IPS-15b (cell line): ENCODE measurements around the gene FRMD4A.

Experiments used
- H3K27me3 ChIP-seq: one replicate; pipeline ENCODE4 v1.6.1; 2013; ENCODE audit warnings: low read length; ENCODE audit not compliant: control insufficient read depth, insufficient read depth
- H3K36me3 ChIP-seq: one replicate; pipeline ENCODE4 v1.6.1; 2013; ENCODE audit warnings: low read length; ENCODE audit not compliant: control insufficient read depth, insufficient read depth
- H3K4me1 ChIP-seq: one replicate; pipeline ENCODE4 v1.6.1; 2013; ENCODE audit warnings: mild to moderate bottlenecking, low read length; ENCODE audit not compliant: control insufficient read depth, insufficient read depth
- H3K4me3 ChIP-seq: one replicate; pipeline ENCODE4 v1.5.1; 2013; ENCODE audit warnings: low read depth, low read length
- H3K9ac ChIP-seq: one replicate; pipeline ENCODE4 v1.6.1; 2013; ENCODE audit warnings: low read depth, mild to moderate bottlenecking, low read length
- H3K9me3 ChIP-seq: one replicate; pipeline ENCODE4 v1.6.1; 2013; ENCODE audit warnings: mild to moderate bottlenecking, low read length; ENCODE audit not compliant: control insufficient read depth, insufficient read depth

The FRMD4A gene

GRCh38 chr10:13701157-13701919 lies 629.4 kb downstream of the FRMD4A start:
- H3K4me3 ChIP-seq: no peak overlapping the region
- H3K27me3 ChIP-seq: peaks cover 2% of the 10 kb centered on the region
- H3K4me1 ChIP-seq: peaks cover 8% of the 10 kb centered on the region
- no peaks in the 10 kb centered on the region for H3K9me3 ChIP-seq
- no peak overlapping the region for H3K9ac ChIP-seq
- H3K36me3 ChIP-seq: no peaks in the 10 kb centered on the region

- Histone ChIP-seq H3K27me3 (peaks cover 2% of the 10 kb centered on the region), H3K36me3 (peaks cover 2% of the 10 kb centered on the region), H3K9ac (no peak overlapping the region), H3K4me1 (peaks cover 6% of the 10 kb centered on the region), H3K9me3 (no peaks in the 10 kb centered on the region), H3K4me3 (no peak overlapping the region)
Observed at GRCh38 chr10:13700473-13701144, 630.1 kb downstream of the FRMD4A start.

GRCh38 chr10:13699216-13699615 lies 631.5 kb downstream of the FRMD4A start:
- no peak overlapping the region for H3K9ac ChIP-seq
- H3K4me1 ChIP-seq: peaks cover 6% of the 10 kb centered on the region
- H3K36me3 ChIP-seq: peaks cover 4% of the 10 kb centered on the region
- no peaks in the 10 kb centered on the region for H3K9me3 ChIP-seq
- H3K27me3 ChIP-seq: peaks cover 2% of the 10 kb centered on the region
- H3K4me3 ChIP-seq: no peak overlapping the region

GRCh38 chr10:13698217-13698616 lies 632.5 kb downstream of the FRMD4A start:
- Histone ChIP-seq H3K27me3 (peaks cover 2% of the 10 kb centered on the region), H3K4me3 (no peak overlapping the region), H3K9me3 (no peaks in the 10 kb centered on the region), H3K9ac (no peak overlapping the region), H3K36me3 (peaks cover 10% of the 10 kb centered on the region), H3K4me1 (peaks cover 6% of the 10 kb centered on the region)

- Histone ChIP-seq H3K4me3 (no peak overlapping the region), H3K36me3 (peaks cover 10% of the 10 kb centered on the region), H3K9ac (no peak overlapping the region), H3K27me3 (no peaks in the 10 kb centered on the region), H3K9me3 (no peaks in the 10 kb centered on the region), H3K4me1 (peaks cover 5% of the 10 kb centered on the region)
Observed at GRCh38 chr10:13696071-13696470, 634.7 kb downstream of the FRMD4A start.

GRCh38 chr10:13695588-13695987 lies 635.1 kb downstream of the FRMD4A start:
- no peak overlapping the region for H3K9ac ChIP-seq
- H3K9me3 ChIP-seq: no peaks in the 10 kb centered on the region
- no peaks in the 10 kb centered on the region for H3K27me3 ChIP-seq
- peaks cover 5% of the 10 kb centered on the region for H3K4me1 ChIP-seq
- H3K4me3 ChIP-seq: no peak overlapping the region
- H3K36me3 ChIP-seq: peaks cover 10% of the 10 kb centered on the region

- no peak overlapping the region for H3K4me3 ChIP-seq
- no peaks in the 10 kb centered on the region for H3K9me3 ChIP-seq
- no peak overlapping the region for H3K9ac ChIP-seq
- peaks cover 11% of the 10 kb centered on the region for H3K4me1 ChIP-seq
- H3K27me3 ChIP-seq: no peaks in the 10 kb centered on the region
- H3K36me3 ChIP-seq: peaks cover 10% of the 10 kb centered on the region
Observed at GRCh38 chr10:13693783-13694700, 636.7 kb downstream of the FRMD4A start.

GRCh38 chr10:13690281-13690825 lies 640.4 kb downstream of the FRMD4A start:
- Histone ChIP-seq H3K36me3 (peaks cover 6% of the 10 kb centered on the region), H3K9me3 (no peaks in the 10 kb centered on the region), H3K9ac (no peak overlapping the region), H3K4me3 (no peak overlapping the region), H3K4me1 (peaks cover 11% of the 10 kb centered on the region), H3K27me3 (no peaks in the 10 kb centered on the region)

- H3K36me3 ChIP-seq: no peaks in the 10 kb centered on the region
- H3K9ac ChIP-seq: no peak overlapping the region
- no peaks in the 10 kb centered on the region for H3K27me3 ChIP-seq
- no peak overlapping the region for H3K4me3 ChIP-seq
- H3K4me1 ChIP-seq: peaks cover 6% of the 10 kb centered on the region
- H3K9me3 ChIP-seq: no peaks in the 10 kb centered on the region
Observed at GRCh38 chr10:13686331-13686752, 644.4 kb downstream of the FRMD4A start.

GRCh38 chr10:13685885-13686284 lies 644.8 kb downstream of the FRMD4A start:
- Histone ChIP-seq H3K9me3 (no peaks in the 10 kb centered on the region), H3K36me3 (no peaks in the 10 kb centered on the region), H3K4me1 (peaks cover 6% of the 10 kb centered on the region), H3K27me3 (no peaks in the 10 kb centered on the region), H3K9ac (no peak overlapping the region), H3K4me3 (no peak overlapping the region)

GRCh38 chr10:13684806-13685482 lies 645.8 kb downstream of the FRMD4A start:
- H3K27me3 ChIP-seq: no peaks in the 10 kb centered on the region
- H3K4me1 ChIP-seq: peaks cover 3% of the 10 kb centered on the region
- H3K9ac ChIP-seq: no peak overlapping the region
- no peaks in the 10 kb centered on the region for H3K9me3 ChIP-seq
- no peak overlapping the region for H3K4me3 ChIP-seq
- no peaks in the 10 kb centered on the region for H3K36me3 ChIP-seq
